HG02852 (cell line): ENCODE measurements around the gene PIRT.
"Not testable (repeated sequence)": the region's sequence is repeated elsewhere in the genome, so short reads cannot be mapped to it uniquely, and the experiment has no call there.

Experiments
- ATAC-seq: cut with Tn5 transposase; IDR thresholded peaks from one replicate; pipeline ENCODE4 v1.9.1; 2021; ENCODE audit warnings: mild to moderate bottlenecking, moderate library complexity; ENCODE audit not compliant: unreplicated experiment

Gene PIRT

DNA sequence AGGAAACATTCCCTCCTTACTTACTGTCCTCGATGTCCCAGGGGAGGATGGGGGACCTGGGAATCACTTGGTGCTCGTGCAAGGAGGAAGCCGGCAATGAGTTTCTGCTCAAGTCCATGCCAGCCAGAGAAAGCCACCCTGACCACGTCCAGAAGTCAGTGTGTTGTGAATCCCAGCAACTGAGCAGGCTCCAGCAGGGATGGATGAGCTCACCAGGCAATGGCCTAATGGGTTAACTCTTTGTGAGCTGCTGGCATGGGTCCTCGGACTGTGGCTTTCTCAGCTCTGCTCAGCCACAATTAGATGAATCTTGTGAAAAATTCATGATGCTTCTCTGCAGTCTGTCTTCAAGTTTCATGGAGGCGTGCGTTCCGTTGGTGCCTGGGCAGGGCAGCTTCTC, at the start of gene PIRT:
TSS of gene PIRT (minus strand) at position 167 of the 400 bp plus-strand sequence. CDS start 12,442 bp downstream, outside the sequence.
- ATAC-seq, result no peak

DNA sequence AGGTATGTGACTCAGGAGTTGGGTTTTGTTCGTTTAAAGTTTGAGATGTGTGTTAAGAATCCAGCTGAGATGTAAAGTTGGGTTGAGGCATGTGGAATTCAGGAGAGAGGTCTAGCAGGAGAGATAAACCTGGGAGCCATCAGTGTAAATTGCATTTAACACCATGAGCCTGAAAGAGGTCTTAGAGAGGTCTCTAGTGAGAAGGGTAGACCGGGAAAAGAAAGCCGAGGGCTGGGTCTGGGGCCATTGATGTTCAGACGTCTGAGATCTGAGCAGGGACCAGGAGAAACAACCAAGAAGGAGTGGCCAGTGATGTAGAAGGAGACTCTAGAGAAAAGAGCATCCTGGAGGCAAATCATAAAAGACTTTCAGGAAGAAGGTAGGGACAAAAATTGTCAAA, 44.1 kb upstream of the PIRT start:
- ATAC-seq, result no peak

DNA sequence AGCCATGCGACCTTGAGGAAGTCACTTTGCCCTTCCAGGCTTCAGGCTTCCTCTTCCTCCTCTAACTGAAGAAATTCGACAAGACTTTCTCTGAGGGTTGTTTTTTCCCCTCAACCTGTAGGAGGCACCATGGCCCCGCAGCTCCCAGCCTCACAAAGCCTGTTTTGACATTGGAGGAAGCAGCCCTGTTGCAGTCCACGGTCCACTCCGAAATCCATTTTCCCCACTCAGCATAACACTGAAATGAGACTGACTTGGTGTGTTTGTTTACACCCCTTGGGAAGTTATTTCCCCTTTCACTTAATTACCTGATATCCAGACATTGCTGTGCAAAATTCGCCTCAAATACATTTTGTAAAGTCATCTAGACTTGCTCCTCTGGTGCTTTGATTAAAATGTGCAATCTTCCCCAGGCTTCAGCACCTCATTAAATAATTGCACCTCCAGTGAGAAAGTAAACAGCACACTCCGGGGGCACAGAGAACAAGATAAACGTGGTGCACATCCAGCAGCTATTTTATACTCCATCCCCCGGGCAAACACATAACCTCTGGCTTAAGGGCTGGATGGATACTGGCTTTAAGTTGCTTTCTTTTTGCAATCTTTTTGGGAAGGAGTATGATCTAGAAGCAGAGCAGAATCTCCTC, 41.4 kb upstream of the PIRT start:
- ATAC-seq, result no peak

DNA sequence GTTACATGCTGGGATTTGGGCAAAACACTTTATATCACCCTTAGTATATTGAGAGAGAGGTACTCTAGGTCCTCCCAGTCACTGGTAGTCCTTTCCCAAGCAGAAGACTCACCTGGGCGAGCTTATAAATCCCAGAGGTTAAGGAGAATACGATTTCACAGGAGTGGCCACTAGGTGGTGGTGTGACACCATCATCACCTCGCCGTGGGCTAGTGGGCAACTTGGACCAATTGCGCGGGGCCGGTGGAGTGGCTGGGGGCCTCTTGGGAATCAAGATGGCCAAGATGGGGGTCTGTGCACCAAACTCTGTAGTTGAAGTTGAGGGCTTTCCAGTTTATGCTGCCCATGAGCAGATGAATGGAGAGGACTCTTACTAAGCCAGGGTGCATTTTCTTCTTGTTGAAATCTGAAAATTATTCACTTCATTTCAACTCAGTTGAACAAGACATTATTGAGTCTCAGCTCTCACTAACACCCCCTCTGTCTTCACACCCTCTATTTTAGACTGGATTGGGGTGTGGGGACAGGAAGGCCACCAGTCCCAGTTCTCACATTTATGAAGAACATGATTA, 38.2 kb upstream of the PIRT start:
- no peak for ATAC-seq

DNA sequence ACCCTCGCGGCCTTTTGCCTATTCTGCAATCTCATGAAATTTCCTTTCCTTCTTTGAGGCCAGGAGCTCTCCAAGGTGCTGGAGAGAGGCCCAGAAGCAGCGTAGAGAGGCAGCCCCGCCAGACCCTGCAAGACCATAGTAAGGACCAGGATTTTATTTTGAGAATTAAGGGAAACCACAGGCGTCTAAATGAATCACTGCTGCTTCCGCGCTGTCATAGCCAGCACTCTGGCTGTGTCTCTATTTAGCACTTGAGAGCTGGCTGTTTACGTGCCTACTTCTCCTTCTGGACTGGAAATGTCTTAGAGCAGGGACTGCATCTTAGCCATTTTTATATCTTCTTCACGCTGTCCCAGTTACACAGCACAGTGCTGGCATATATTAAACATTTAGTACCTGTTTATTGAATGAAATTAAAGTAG, 37.6 kb upstream of the PIRT start:
- no peak for ATAC-seq

DNA sequence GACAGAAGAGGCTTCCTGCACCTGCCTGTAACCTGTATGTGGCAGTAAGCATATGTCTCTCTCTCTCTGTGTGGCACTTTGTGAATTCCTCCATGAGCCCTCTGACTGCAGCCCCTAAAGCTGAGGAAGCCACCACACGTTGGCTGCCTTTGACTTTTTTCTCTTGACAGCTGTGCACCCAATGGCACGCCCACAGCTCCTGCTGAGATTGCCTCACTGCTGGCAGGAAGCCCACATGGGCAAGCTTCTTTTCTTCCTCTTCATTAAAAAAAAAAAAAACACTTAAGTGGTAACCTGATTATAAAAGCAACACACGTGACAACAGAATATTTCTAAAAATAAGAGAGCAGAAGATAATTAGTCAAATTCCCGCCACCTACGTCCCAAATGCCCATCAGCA, 34.0 kb upstream of the PIRT start:
- no peak for ATAC-seq

DNA sequence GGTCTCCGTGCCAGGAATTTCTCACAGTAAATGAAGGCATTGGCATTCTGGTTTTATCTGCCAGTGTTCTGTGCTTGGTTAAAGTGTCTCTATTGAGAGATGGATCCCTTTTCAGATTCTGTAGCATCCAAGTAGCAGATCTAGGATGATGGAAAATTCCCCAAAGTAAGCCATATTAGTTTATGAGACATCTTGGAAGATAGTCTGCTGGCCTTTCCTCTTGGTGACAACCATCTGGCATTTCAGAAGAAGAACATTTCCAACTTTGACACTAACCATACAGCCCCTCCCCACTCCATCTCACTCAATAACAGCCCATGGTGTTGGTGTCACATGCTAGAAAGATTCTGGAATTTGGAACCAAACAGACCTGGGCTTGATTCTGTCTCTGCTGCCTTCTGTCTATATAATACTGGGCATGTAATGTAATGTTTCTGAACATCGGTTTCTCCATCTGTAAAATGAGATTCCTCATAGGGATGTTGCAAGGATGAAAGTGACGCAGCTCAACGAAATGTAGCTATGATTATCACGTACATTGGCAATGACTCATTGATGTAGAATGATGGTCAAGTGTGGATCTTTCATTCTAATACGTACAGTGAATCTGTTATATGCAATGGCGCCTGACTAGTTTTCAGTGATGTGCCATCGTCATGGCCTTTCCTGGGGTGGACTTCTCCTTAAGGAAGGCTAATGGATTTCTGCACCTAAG, 32.6 kb upstream of the PIRT start:
- ATAC-seq, result no peak

DNA sequence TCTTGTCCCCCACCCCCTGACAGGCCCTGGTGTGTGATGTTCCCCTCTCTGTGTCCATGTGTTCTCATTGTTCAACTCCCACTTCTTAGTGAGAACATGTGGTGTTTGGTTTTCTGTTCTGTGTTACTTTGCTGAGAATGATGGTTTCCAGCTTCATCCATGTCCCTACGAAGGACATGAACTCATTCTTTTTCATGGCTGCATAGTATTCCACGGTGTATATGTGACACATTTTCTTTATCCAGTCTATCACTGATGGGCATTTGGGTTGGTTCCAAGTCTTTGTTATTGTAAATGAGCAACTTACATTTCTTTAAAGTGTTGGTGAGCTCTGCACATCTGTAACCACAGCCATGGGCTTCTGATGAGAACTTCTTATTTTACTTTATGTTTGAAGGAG, 30.9 kb upstream of the PIRT start:
- not testable (repeated sequence) for ATAC-seq

DNA sequence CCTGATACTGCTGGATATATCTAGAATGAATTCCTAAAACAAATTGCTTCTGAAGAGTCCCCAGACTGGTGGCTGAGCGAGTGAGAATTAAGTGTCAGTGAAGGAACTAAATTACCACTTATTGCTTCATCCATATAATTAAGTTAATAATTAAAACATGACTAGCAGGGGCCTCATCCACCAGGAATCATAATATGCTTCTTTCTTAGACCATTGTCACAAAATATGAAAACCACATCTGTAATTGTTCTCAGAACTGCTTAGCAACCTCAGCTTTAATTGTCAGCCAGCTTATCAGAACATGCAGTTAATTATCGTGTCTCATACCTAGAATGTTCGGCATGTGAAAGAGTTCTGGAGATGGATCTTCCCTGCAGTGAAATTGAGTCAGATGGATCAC, 21.2 kb upstream of the PIRT start:
- ATAC-seq, result no peak

DNA sequence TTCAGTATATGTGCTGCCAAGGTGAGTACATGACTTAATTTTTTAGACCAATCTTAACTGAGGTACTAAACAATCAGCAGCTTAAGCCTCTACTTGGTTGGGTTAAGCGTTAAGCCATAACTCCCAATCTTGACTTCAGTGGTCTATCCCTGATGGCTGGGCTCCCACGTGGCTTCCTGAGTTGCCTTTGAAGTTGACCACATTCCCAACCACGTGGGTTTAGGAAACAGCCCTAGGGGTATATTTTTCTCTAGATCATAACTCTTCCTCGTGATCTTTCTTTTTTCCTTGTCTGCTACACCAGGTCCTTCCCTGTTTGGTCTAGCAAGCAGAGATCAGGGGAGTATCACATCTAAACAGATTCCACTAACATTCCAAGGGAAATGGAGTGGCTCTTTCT, 20.1 kb upstream of the PIRT start:
- ATAC-seq, result no peak

DNA sequence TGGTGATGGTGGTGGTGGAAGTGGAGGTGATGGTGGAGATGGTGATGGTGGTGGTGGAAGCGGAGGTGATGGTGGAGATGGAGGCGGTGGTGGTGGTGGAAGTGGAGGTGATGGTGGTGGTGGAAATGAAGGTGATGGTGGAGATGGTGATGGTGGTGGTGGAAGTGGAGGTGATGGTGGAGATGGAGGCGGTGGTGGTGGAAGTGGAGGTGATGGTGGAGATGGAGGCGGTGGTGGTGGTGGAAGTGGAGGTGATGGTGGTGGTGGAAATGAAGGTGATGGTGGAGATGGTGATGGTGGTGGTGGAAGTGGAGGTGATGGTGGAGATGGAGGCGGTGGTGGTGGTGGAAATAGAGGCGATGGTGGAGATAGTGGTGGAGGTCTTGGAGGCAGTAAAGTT, 8.7 kb upstream of the PIRT start:
- ATAC-seq, result not testable (repeated sequence)

DNA sequence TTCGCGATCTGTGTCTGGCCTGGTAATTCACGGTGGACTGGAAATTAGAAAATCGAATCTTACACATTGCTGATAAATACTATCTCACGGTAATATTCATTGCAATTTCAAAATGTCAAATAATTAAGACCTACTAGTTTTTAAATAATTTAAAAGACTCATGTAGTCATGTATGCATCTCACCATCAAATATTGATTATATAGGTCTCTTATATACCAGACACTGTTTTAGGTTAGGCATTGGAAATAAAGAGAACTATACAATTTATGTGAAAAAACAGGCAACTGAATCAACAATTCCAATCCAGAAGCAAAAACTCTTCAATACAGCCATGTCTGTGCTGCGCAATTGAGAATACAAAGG, 7.5 kb upstream of the PIRT start:
- ATAC-seq, result no peak

DNA sequence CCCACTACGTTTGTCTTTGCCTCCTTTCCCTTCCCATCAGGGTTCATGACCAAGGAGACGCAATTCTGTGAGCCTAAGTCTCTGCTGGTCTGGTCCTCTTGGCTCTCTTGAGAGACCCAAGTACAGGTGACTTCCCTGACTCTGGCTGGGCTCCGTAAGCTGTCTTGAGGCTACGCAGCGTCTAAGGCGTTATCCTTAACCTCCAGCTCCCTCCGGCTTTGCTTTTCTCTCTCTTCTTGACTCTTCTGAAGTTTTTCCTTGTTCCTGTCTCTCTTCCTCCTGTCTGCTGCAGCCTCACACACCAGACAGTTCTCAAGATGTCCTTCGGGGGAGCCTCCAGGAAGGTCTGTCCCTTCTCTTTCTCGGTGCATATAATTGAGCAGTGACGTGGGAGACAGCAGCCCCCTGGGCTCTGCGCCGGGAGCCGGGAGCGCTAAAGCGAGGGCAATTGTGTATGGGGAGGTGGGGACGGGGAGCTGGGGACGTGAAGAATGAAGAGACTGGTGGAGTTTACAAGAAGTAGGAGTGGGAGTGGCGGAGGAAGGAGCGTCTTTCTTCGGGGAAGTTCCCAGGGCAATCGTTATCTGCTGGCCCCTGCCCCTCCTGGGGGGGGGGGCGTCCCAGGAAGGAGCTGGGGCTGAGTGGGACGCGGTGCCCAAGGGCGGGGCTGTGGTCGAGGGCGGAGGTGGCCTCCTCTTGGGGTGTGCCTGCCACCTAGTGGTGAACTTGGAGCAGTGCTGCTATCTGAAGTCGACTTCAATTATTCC, 6.9 kb upstream of the PIRT start:
- peak; percentile 85 for ATAC-seq

DNA sequence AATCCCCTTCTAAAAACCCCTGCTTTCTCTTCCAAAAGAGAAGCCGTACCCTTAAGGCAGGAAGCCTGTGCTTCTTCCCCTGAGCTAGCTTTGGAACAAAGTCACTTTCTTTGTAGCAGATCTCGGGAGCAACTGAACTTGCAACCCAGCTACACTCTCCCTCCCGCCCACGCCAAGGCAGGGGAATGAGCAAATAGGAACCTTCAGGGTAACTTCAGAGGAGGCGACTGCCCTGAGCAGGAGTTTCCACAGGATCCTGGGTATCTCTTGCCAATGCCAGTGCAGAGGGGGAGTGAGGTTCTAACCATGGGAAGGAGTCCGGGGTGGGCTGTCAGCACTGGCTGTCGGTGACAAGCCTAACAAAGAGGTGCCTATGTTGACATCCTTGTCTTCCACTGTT, 5.9 kb upstream of the PIRT start:
- no peak for ATAC-seq

DNA sequence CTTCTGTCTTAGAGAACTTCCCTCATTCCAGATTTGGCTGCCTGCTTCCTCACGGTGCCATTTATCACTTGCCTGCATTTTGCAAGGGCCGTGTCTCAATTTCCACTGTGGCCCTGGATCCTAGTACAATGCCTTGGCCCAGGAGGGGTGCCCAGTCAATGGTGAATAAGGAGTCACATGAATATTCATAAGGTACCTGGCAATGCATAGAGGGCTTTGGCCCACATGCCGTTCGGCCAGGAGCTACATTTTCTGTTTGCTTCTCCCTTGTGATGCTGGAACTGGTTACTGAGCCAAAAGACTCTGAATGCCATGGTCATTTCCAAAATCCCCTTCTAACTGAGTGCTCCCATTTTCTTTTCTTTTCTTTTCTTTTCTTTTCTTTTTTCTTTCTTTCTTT, 4.8 kb upstream of the PIRT start:
- ATAC-seq, result no peak

DNA sequence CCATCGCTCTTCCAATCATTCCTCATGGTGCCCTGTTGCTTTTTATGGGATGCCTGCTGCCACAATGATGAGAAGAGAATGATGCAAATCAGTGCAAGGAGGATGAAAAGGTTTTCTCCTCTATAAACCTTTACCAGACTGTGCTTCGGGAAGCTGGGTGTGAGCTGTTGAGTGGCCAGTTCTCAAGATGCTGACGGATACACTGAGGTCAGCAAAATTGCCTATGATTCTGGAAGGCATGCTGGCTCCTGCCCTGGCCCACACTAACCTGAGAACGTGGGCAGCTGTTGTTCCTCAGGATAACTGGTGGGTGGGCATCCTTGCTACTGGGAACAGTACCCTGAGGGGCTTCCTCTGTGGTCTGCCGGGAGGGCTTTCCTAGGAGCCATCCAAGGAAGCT, 795 bp upstream of the PIRT start:
- no peak for ATAC-seq

DNA sequence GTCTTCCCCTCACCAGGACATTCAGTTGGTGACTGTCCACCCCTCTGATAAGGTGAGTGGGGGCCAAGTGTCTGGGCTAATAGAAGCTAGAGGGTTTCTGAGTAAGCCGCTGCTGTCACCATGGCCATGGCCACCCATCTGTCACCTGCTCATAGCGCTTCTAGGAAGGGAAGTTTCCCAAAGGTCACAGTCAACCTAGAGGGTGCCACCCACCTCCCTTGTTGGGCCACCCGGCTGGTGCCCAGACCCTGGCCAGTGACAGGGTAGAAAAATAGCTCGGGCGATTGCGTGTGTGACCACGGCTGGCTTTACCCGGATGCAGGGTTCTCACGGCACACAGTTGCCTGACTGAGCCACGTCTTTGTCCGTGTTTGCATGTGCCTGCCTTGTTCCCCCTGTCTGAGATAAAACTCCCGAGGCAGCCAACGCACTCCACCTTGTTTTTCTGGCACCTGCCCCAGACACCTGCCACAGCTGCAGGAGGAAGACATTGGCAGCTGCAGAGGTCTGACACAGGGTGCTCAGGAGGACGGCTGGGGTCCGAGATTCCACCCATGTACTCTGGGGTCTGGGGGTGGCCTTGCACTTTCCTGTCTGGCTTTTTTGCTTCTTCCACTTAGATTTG, 809 bp downstream of the PIRT start:
- ATAC-seq, result no peak

DNA sequence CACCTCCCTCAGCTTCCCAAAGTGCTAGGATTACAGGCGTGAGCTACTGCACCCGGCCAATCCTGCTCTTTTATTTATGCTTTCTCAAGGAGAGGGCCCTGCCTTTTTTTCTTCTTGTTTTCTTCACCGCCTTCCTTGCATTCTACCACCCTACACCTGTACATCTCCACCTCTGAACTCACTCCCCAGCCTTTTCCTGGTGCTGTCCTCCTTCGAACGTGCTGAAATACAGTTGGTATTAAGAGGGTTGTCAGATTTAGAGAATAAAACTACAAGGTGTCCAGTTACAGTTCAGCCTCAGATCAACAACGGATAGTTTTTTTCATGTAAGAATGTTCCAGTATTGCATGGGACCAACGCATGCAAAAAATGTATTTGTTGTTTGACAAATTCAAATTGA, 1.7 kb downstream of the PIRT start:
- no peak for ATAC-seq

DNA sequence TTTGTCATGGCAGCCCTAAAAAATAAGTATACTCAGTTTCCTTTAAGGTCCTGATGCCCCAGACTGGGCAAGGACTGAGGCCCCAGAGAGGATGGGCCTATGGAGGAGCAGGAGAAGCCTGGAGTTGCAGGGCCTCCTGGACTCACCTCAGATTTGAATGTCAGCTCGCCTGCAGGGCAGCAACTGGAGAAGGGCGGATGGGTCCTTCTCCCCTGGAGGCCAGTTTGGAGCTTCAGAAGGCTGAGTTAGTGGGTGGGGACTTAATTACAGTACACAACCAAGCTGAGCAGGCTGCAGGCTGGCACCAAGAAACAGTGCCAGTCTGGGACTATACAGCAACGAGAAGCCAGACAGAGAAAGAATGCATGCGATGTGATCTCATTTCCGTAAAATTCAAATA, 6.2 kb downstream of the PIRT start:
- ATAC-seq, result no peak

DNA sequence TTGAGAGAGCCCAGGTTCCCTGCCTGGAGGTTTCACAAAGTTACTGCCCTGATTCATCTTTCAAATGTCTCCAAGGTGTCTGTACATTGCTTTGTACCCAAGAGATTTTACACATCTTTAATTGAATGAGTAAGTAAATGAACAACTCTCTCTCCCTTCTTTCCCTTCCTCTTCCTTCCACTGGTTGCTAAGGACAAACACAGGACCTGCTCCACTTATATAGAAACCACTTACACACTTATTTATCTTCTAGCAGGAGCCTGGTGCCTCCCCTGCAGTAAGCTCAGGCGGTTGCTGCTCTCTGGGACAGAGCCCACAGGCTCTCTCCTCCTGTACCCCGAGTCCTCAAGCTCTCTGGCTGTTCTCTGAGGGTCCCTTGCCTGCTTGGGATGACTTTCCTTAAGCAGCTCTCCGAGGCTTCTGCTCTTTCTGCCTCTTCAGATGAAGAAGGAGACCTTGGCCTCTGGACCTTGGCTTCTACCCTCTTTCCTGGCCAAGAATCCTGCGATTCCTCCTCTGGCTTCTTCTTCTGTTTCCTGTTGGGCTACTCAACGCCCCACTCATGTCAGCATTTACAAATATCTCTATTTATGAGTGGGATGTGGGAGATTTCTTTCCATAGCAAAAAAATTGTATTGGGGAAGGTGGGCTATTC, 9.9 kb downstream of the PIRT start:
- ATAC-seq, result no peak

DNA sequence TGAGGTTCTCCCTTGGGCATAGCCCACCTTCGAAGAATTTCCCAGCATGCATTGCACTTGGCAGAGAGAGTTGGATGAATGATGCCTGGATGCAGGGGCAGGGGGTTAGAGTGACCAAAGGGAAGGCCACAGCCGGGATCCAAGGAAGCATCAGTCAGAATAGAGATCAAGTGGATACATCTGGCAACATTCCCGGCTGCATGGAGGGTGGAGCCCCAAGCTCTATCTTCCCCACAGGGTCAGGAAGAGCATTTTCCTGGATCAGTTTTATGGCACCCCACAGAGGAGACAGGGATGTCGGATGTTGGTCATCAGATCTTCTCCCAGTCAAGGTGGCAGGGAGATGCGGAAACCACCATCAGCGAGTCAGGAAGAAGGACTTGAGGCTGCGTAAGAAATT, 13.0 kb downstream of the PIRT start:
- ATAC-seq, result no peak
